ENCODE results near the gene SLC7A6. TPM values are rescaled to one million over a fixed set of nuclear protein-coding genes. Genes with fewer than 3 reads are reported as not detected.

SLC7A6 gene
- total RNA-seq, 1 experiment from 2014 or later, result 267 TPM

GRCh38 chr16:68253721-68254120, 10.6 kb upstream of the SLC7A6 start:
- Mint-ChIP-seq H3K27ac (ENCODE audit: unreplicated experiment) (no peak overlapping the region), H3K9me3 (ENCODE audit: unreplicated experiment) (no peaks in the 10 kb centered on the region), H3K36me3 (ENCODE audit: insufficient read depth, unreplicated experiment) (peaks cover 62% of the 10 kb centered on the region), H3K4me3 (ENCODE audit: unreplicated experiment) (no peak overlapping the region), H3K4me1 (ENCODE audit: low read depth, unreplicated experiment) (peaks cover 13% of the 10 kb centered on the region), H3K27me3 (ENCODE audit: insufficient read depth, unreplicated experiment) (no peaks in the 10 kb centered on the region)
- Histone ChIP-seq H3K36me3 (ENCODE audit: control insufficient read depth, insufficient read depth, low read length) (no peaks in the 10 kb centered on the region), H3K9me3 (no peaks in the 10 kb centered on the region), H3K4me3 (ENCODE audit: low read depth, low read length) (no peak overlapping the region), H3K27me3 (replicated peaks; ENCODE audit: control insufficient read depth, insufficient read depth, low read length) (no peaks in the 10 kb centered on the region), H3K4me1 (peaks cover 14% of the 10 kb centered on the region)
- DNase-seq, result no peak
- intact Hi-C loops (cut with micrococcal nuclease; ENCODE audit: unreplicated experiment), result no loop called here
- BruUV-seq (replicated peaks), result no TSS peak
- ChIA-PET POLR2A (interaction anchor here (0.6 kb wide), 1 partner anchor 113 kb away, joined by 3 read pairs; no protein-coding TSS in a partner anchor), CTCF (no interaction called here)
- TF ChIP-seq, protein P1, sequence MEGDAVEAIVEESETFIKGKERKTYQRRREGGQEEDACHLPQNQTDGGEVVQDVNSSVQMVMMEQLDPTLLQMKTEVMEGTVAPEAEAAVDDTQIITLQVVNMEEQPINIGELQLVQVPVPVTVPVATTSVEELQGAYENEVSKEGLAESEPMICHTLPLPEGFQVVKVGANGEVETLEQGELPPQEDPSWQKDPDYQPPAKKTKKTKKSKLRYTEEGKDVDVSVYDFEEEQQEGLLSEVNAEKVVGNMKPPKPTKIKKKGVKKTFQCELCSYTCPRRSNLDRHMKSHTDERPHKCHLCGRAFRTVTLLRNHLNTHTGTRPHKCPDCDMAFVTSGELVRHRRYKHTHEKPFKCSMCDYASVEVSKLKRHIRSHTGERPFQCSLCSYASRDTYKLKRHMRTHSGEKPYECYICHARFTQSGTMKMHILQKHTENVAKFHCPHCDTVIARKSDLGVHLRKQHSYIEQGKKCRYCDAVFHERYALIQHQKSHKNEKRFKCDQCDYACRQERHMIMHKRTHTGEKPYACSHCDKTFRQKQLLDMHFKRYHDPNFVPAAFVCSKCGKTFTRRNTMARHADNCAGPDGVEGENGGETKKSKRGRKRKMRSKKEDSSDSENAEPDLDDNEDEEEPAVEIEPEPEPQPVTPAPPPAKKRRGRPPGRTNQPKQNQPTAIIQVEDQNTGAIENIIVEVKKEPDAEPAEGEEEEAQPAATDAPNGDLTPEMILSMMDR (IDR thresholded peaks at IDR 0.05; ENCODE audit: insufficient read depth in 1 of 2, low read depth in 1 of 2, low read length in 1 of 2, severe bottlenecking in 1 of 2, unreplicated experiment in 1 of 2), result no peak

GRCh38 chr16:68255712-68256111, 8.6 kb upstream of the SLC7A6 start:
- ChIA-PET CTCF (no interaction called here), POLR2A (no interaction called here)
- H3K27ac Mint-ChIP-seq (ENCODE audit: unreplicated experiment), result no peak overlapping the region
- no peaks in the 10 kb centered on the region for H3K27me3 Mint-ChIP-seq (ENCODE audit: insufficient read depth, unreplicated experiment)
- Histone ChIP-seq H3K4me3 (ENCODE audit: low read depth, low read length) (no peak overlapping the region), H3K4me1 (peaks cover 14% of the 10 kb centered on the region), H3K36me3 (ENCODE audit: control insufficient read depth, insufficient read depth, low read length) (no peaks in the 10 kb centered on the region), H3K9me3 (no peaks in the 10 kb centered on the region), H3K27me3 (replicated peaks; ENCODE audit: control insufficient read depth, insufficient read depth, low read length) (no peaks in the 10 kb centered on the region)
- no TSS peak for BruUV-seq (replicated peaks)
- no peak for DNase-seq
- H3K4me3 Mint-ChIP-seq (ENCODE audit: unreplicated experiment), result no peak overlapping the region
- peaks cover 48% of the 10 kb centered on the region for H3K36me3 Mint-ChIP-seq (ENCODE audit: insufficient read depth, unreplicated experiment)
- TF ChIP-seq, protein P1 (IDR thresholded peaks at IDR 0.05; ENCODE audit: insufficient read depth in 1 of 2, low read depth in 1 of 2, low read length in 1 of 2, severe bottlenecking in 1 of 2, unreplicated experiment in 1 of 2), result no peak
- peaks cover 13% of the 10 kb centered on the region for H3K4me1 Mint-ChIP-seq (ENCODE audit: low read depth, unreplicated experiment)
- H3K9me3 Mint-ChIP-seq (ENCODE audit: unreplicated experiment), result no peaks in the 10 kb centered on the region
- intact Hi-C loops (cut with micrococcal nuclease; ENCODE audit: unreplicated experiment), result no loop called here

GRCh38 chr16:68257251-68257905, 6.9 kb upstream of the SLC7A6 start:
- no peaks in the 10 kb centered on the region for H3K9me3 Mint-ChIP-seq (ENCODE audit: unreplicated experiment)
- Histone ChIP-seq H3K9me3 (no peaks in the 10 kb centered on the region), H3K36me3 (ENCODE audit: control insufficient read depth, insufficient read depth, low read length) (no peaks in the 10 kb centered on the region), H3K4me1 (peaks cover 19% of the 10 kb centered on the region), H3K4me3 (ENCODE audit: low read depth, low read length) (no peak overlapping the region), H3K27me3 (replicated peaks; ENCODE audit: control insufficient read depth, insufficient read depth, low read length) (no peaks in the 10 kb centered on the region)
- peaks cover 38% of the 10 kb centered on the region for H3K36me3 Mint-ChIP-seq (ENCODE audit: insufficient read depth, unreplicated experiment)
- no TSS peak for BruUV-seq (replicated peaks)
- ChIA-PET POLR2A (interaction anchor here (0.5 to 1.6 kb wide), 5 partner anchors 12 to 91 kb away, joined by 3 to 6 read pairs (median 6); partner anchors contain the start of genes ESRP2 and PLA2G15), CTCF (interaction anchor here (0.6 to 2.6 kb wide), 9 partner anchors 20 to 166 kb away, joined by 3 to 15 read pairs (median 4); partner anchors contain the start of genes PRMT7 and SLC7A6OS)
- H3K4me1 Mint-ChIP-seq (ENCODE audit: low read depth, unreplicated experiment), result peaks cover 22% of the 10 kb centered on the region
- intact Hi-C loops (cut with micrococcal nuclease; ENCODE audit: unreplicated experiment), result no loop called here
- TF ChIP-seq, protein P1 (IDR thresholded peaks at IDR 0.05; ENCODE audit: insufficient read depth in 1 of 2, low read depth in 1 of 2, low read length in 1 of 2, severe bottlenecking in 1 of 2, unreplicated experiment in 1 of 2), result no peak
- no peak overlapping the region for H3K4me3 Mint-ChIP-seq (ENCODE audit: unreplicated experiment)
- DNase-seq, result peak; percentile 62 to 64
- H3K27me3 Mint-ChIP-seq (ENCODE audit: insufficient read depth, unreplicated experiment), result no peaks in the 10 kb centered on the region
- peak overlapping the region; percentile 58 for H3K27ac Mint-ChIP-seq (ENCODE audit: unreplicated experiment)
